Cardiac fibroblast (primary cell): ENCODE measurements around the gene APCDD1.

Source experiments
- DNase-seq, 2 donors: peaks; one replicate each; pipeline versions ENCODE4 v3.0.0 to v3.0.0-alpha.2; 2010; ENCODE audit warnings: low read depth in 2 of 2
- H3K4me3 ChIP-seq, 2 donors: replicated peaks in 1 of 2; 1 replicate in 1 of 2; 2 replicates in 1 of 2; pipeline ENCODE4 v1.5.1; 2011; ENCODE audit warnings: low read depth in 2 of 2, low read length in 2 of 2, mild to moderate bottlenecking in 2 of 2, moderate library complexity in 1 of 2
- CTCF ChIP-seq: IDR thresholded peaks from one replicate; pipeline ENCODE4 v1.5.1; 2011; ENCODE audit warnings: low read depth, mild to moderate bottlenecking, low read length, inconsistent platforms

The APCDD1 gene

GRCh38 chr18:10511236-10511635 lies 56.8 kb downstream of the APCDD1 start:
- no peak for DNase-seq
- no peak for TF ChIP-seq CTCF
- H3K4me3 ChIP-seq = no peak overlapping the region

GRCh38 chr18:10514082-10514481 lies 59.6 kb downstream of the APCDD1 start:
- H3K4me3 ChIP-seq = no peak overlapping the region
- no peak for TF ChIP-seq CTCF
- no peak for DNase-seq

- TF ChIP-seq CTCF = no peak
- no peak overlapping the region for H3K4me3 ChIP-seq
- DNase-seq = no peak
Observed at GRCh38 chr18:10514601-10515000, 60.2 kb downstream of the APCDD1 start.

- no peak for TF ChIP-seq CTCF
- H3K4me3 ChIP-seq = no peak overlapping the region
- DNase-seq = no peak
Observed at GRCh38 chr18:10515456-10515855, 61.0 kb downstream of the APCDD1 start.

GRCh38 chr18:10516078-10516477 lies 61.6 kb downstream of the APCDD1 start:
- no peak for TF ChIP-seq CTCF
- no peak overlapping the region for H3K4me3 ChIP-seq
- DNase-seq = no peak

GRCh38 chr18:10518595-10519255 lies 64.3 kb downstream of the APCDD1 start:
- H3K4me3 ChIP-seq = no peak overlapping the region
- peak; percentile 14 for TF ChIP-seq CTCF
- peak; percentile 42 to 71 for DNase-seq

GRCh38 chr18:10519366-10519765 lies 64.9 kb downstream of the APCDD1 start:
- TF ChIP-seq CTCF = no peak
- peak; percentile 28 to 39 for DNase-seq
- H3K4me3 ChIP-seq = no peak overlapping the region
